NT2/D1 (cell line): ENCODE measurements around the gene DTNB.

ENCODE experiments used
- SUZ12 ChIP-seq: IDR thresholded peaks from 2 replicates; pipeline ENCODE4 v1.6.1; 2011; ENCODE audit not compliant: insufficient read length, insufficient read depth; ENCODE audit errors: extremely low read depth
- YY1 ChIP-seq: IDR thresholded peaks from 2 replicates; pipeline ENCODE4 v1.6.1; 2011; ENCODE audit not compliant: insufficient read length, insufficient read depth
- ZNF274 ChIP-seq: IDR thresholded peaks from 2 replicates; pipeline ENCODE4 v1.6.1; 2011; ENCODE audit warnings: mild to moderate bottlenecking, low read depth, low read length

- TF ChIP-seq ZNF274 (no peak), SUZ12 (no peak), YY1 (no peak)
These were observed 52.7 kb downstream of the DTNB start for GRCh38 chr2:25620711-25621110.
